Urinary bladder (tissue), 4 donors: ENCODE data around the gene MYO10. TPM values are rescaled to one million over a fixed set of nuclear protein-coding genes. Genes with fewer than 3 reads are reported as not detected.

ENCODE experiments used
- DNase-seq: peaks from one replicate; pipeline ENCODE4 v3.0.0-alpha.2; 2015; ENCODE audit errors: extremely low spot score
- H3K27ac ChIP-seq: one replicate; pipeline ENCODE4 v1.5.1; 2013; ENCODE audit warnings: low read depth, mild to moderate bottlenecking, moderate library complexity
- H3K36me3 ChIP-seq: one replicate; pipeline ENCODE4 v1.6.1; 2013; ENCODE audit warnings: mild to moderate bottlenecking, moderate library complexity; ENCODE audit not compliant: insufficient read depth
- H3K4me1 ChIP-seq: one replicate; pipeline ENCODE4 v1.6.1; 2013; ENCODE audit warnings: mild to moderate bottlenecking, moderate library complexity; ENCODE audit not compliant: insufficient read depth
- H3K4me3 ChIP-seq: one replicate; pipeline ENCODE4 v1.5.1; 2013; ENCODE audit warnings: low read depth, low read length
- WGBS: extraction: QIAGEN DNeasy Blood & Tissue Kit; methylation state at CpG from one replicate; pipeline ENCODE4 v1.1.7; 2013; 5-methylcytosine and 5-hydroxymethylcytosine counted together
- polyA plus RNA-seq: library from polyadenylated mRNA; stranded (reverse); fragments of 200-250 nt; gene quantifications from one replicate; pipeline ENCODE4 v1.2.3, GENCODE V29; 2013
- total RNA-seq: library from RNA; depleted of rRNA; stranded (reverse); fragments of >200 nt; gene quantifications from one replicate; pipeline ENCODE4 v1.2.3, GENCODE V29; 2014
- donor health status: healthy with polysubstance abuse.
- donor health status: healthy.

The MYO10 gene
- total and polyA plus RNA-seq, 2 donors = 4.3 to 21.3 TPM

GRCh38 chr5:16644301-16644889 lies 291.7 kb downstream of the MYO10 start:
- Histone ChIP-seq H3K27ac (no peak overlapping the region), H3K4me1 (no peaks in the 10 kb centered on the region), H3K36me3 (no peaks in the 10 kb centered on the region), H3K4me3 (no peak overlapping the region)
- DNase-seq = no peak
- 86% methylated on average over 11 of the region's 11 CpGs for WGBS

DNA sequence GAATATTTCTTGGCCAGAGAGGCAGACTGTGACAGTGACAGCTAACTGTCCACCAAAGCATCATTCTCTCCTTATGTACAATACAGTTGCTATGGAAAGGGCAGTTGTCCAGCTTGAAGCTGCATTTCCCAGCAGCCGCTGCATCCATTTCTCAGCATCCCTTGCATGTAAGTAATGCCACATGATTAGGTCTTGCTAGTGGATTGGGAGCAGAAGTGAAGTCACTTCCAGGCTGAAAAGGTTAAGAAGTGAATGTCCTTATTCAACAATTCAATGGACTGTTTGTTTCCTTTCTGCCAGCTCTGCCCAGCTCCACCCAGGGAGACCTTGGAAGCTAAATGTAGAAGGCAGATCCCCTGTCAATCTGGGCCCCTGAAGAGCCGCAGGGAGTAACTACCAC lies 293.2 kb downstream of the MYO10 start:
- Histone ChIP-seq H3K4me1 (no peaks in the 10 kb centered on the region), H3K4me3 (no peak overlapping the region), H3K27ac (no peak overlapping the region), H3K36me3 (no peaks in the 10 kb centered on the region)
- DNase-seq = no peak
- 78% methylated on average over 2 of the region's 2 CpGs for WGBS

DNA sequence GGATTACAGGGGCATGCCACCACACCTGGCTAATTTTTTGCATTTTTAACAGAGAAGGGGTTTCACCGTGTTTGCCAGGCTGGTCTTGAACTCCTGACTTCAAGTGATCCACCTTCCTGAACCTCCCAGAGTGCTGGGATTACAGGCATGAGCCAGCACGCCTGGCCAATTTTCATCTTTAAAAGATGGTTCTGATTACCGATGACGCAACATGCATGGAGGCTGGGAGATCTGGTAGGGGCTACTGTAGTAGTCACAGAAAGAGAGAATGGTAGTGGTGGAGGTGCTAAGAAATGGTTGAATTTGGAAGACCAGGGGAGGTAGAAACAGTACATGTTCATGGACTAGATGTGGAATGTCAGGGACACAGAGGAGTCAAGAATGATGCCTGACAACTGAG lies 296.9 kb downstream of the MYO10 start:
- no peak for DNase-seq

GRCh38 chr5:16628376-16628775 lies 307.7 kb downstream of the MYO10 start:
- Histone ChIP-seq H3K4me1 (no peaks in the 10 kb centered on the region), H3K4me3 (no peak overlapping the region), H3K36me3 (no peaks in the 10 kb centered on the region), H3K27ac (no peak overlapping the region)
- DNase-seq = no peak
- 75% methylated on average over 3 of the region's 3 CpGs for WGBS

More for the DNA sequence above, 296.9 kb downstream of the MYO10 start:
- Histone ChIP-seq H3K27ac (no peak overlapping the region), H3K4me3 (no peak overlapping the region), H3K36me3 (no peaks in the 10 kb centered on the region), H3K4me1 (no peaks in the 10 kb centered on the region)
- 92% methylated on average over 4 of the region's 4 CpGs for WGBS

- WGBS = 59% methylated on average over 5 of the region's 5 CpGs
- DNase-seq = no peak
- Histone ChIP-seq H3K4me3 (no peak overlapping the region), H3K36me3 (no peaks in the 10 kb centered on the region), H3K4me1 (no peaks in the 10 kb centered on the region), H3K27ac (no peak overlapping the region)
These were observed 309.3 kb downstream of the MYO10 start for GRCh38 chr5:16626696-16627264.

DNA sequence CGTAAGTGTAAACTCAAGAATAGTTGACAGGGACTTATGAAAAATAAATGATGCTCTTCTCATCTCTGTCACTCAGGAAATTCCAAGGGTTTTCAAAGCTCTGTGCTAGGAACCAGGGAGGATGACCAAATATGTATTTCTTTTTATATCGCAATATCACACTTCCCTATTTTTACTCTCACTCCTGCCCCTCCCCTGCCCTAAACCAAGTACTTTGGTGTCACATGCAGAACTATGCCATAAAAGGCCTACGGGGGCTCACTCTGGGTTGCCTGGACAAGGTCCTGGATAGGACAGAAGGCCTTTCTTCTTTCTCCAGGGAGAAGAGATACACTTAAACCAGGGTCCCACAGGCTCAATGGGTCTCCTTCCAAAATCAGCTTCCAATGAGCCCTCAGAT lies 311.0 kb downstream of the MYO10 start:
- WGBS = 51% methylated on average over 3 of the region's 3 CpGs
- DNase-seq = no peak
- Histone ChIP-seq H3K36me3 (no peaks in the 10 kb centered on the region), H3K4me3 (no peak overlapping the region), H3K27ac (no peak overlapping the region), H3K4me1 (no peaks in the 10 kb centered on the region)

GRCh38 chr5:16619136-16619535 lies 317.0 kb downstream of the MYO10 start:
- Histone ChIP-seq H3K4me1 (no peaks in the 10 kb centered on the region), H3K36me3 (no peaks in the 10 kb centered on the region), H3K27ac (no peak overlapping the region), H3K4me3 (no peak overlapping the region)
- no peak for DNase-seq
- 66% methylated on average over 2 of the region's 2 CpGs for WGBS

DNA sequence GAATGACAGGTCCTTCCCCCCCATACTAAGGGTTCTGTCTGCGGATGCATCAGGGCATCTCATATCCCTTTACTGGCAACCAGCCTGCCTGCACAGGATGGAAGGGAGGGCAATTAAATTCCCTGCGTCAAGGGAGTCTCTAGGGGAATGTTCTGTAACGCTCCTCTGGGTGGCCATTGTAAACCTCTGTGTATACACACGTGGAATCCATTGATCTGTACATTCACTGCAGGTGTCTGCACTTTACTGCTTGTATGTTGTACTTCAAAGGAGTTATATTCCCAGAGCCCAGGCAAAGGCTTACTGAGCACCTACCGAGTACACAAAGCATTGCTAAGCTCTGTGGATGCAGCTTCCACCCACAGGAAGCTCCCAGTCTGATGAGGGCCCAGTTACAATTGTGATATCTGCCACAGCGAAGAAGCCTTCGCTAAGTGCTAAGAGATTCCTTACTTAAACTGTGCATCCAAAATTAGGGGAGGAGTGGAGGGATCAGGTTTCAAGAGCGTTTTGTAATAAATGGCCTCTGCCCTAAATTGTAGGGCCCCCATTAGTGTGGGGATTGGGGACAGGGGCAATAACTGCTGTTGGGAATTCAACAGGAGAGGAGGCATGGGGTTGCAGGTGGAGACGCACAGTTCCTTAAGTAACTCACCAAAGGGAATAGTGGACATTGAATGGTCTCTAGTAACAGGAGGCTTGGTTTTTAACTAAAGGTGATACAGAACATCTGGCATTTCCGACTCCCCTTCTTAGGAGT lies 317.8 kb downstream of the MYO10 start:
- 64% methylated on average over 10 of the region's 10 CpGs for WGBS
- no peaks in the 10 kb centered on the region for H3K4me1 ChIP-seq
- no peak for DNase-seq
- no peak overlapping the region for H3K4me3 ChIP-seq
- no peaks in the 10 kb centered on the region for H3K36me3 ChIP-seq
- H3K27ac ChIP-seq = no peak overlapping the region

DNA sequence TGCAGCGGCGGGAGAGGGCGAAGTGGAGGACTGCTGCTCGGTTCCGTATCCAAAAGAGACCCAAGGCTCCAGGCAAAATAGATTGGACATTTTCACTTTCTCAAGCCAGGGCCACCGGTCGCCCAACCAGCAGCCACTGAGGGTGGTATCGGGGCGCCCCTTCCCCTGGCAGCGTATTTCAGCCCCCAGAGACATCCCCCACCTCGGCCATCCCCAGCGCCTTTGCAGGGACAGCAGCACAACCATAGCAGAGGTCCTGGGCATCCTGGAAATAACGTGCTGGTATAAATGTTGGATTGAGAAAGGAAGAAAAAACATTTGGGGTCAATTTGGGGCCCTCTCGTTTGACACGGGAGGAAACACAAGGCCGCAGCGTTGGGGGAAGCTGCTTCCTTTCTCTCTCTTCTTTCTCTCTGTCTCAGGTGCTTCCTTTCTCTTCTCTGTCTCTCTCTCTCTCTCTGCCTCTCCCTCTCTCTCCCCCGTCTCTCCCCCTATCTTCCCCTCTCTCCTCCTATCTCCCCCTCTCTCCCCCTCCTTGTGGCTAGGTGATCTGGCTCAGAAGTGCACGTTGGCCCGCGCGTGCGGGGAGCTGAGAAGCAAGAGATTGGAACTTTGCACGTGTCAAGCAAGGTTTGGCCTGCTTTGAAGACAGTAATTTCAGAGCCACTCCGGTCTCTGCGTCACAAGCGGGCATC lies 318.7 kb downstream of the MYO10 start:
- Histone ChIP-seq H3K4me1 (no peaks in the 10 kb centered on the region), H3K4me3 (peak overlapping the region; percentile 73), H3K36me3 (no peaks in the 10 kb centered on the region), H3K27ac (peak overlapping the region; percentile 27)
- WGBS = 35% methylated on average over 27 of the region's 27 CpGs
- no peak for DNase-seq

DNA sequence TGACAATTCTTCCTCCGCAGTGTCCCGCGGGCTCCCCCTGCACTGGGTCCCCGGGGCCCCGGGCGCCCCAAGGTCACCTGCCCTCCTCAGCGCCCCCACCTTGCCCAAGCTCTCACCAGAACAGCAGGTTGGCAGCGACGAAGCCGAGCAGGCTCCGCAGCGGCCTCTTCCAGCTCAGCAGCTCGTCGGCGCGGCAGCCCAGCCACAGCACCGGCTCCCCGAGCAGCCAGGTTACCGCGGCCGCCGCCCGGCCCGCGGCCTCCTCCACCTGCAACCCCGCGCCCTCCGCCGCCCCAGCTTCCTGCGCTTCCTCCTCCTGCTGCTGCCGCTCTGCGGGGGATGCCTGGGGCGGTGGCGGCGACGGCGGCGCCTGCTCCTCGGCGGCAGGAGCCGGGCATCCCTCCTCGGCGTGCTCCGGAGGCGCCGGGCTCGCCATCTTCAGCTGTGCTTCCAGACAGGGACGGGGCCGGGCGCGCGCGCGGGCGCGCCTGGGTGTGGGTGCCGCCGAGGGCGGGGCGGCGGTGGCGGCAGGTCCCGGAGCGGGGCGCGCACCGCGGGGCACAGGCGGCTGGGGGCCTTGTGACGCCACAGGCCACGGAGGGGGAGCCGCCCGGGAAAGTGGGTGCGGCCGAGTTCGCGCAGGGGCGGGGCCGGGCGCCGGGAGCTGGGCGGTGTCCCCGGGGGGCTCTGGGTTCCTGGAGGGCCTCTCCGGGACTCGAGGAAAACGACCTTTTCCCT lies 319.4 kb downstream of the MYO10 start, which contains the start of gene RETREG1:
TSS of gene RETREG1 (minus strand) at position 462 of the 738 bp plus-strand sequence. CDS start at position 436, 26 bp downstream.
- under 1% methylated on average over 86 of the region's 86 CpGs for WGBS
- Histone ChIP-seq H3K27ac (peak within 1 kb of the TSS; percentile 27), H3K4me3 (peak within 1 kb of the TSS; percentile 73), H3K36me3 (no peaks in the 10 kb centered on the region), H3K4me1 (no peaks in the 10 kb centered on the region)
- DNase-seq = no peak

GRCh38 chr5:16615741-16616535 lies 320.1 kb downstream of the MYO10 start:
- Histone ChIP-seq H3K36me3 (no peaks in the 10 kb centered on the region), H3K27ac (no peak overlapping the region), H3K4me1 (no peaks in the 10 kb centered on the region), H3K4me3 (peak overlapping the region; percentile 73)
- no peak for DNase-seq
- WGBS = 17% methylated on average over 31 of the region's 31 CpGs

DNA sequence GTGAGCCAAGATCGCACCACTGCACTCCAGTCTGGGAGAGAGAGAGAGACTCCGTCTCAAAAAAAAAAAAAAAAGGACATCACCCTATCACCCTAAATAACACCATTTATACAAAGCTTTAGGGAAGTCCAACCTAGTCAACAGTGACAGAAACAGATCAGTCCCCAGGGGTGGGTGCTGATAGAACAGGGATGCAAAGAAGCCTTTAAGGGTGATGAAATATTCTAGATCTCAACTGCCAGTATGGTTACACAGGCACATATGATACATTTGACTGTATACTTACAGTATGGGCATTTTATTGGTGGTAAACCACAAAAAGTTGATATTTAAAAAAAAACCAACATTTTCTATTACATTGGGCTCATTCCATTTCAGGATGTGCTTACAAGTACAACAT lies 324.1 kb downstream of the MYO10 start:
- 94% methylated on average over 2 of the region's 2 CpGs for WGBS
- no peak overlapping the region for H3K27ac ChIP-seq

More for the DNA sequence above, 324.1 kb downstream of the MYO10 start:
- Histone ChIP-seq H3K36me3 (no peaks in the 10 kb centered on the region), H3K4me3 (no peak overlapping the region), H3K4me1 (no peaks in the 10 kb centered on the region)
- DNase-seq = no peak
